ENCODE results near the gene ZNF284.

ZNF284 gene

DNA sequence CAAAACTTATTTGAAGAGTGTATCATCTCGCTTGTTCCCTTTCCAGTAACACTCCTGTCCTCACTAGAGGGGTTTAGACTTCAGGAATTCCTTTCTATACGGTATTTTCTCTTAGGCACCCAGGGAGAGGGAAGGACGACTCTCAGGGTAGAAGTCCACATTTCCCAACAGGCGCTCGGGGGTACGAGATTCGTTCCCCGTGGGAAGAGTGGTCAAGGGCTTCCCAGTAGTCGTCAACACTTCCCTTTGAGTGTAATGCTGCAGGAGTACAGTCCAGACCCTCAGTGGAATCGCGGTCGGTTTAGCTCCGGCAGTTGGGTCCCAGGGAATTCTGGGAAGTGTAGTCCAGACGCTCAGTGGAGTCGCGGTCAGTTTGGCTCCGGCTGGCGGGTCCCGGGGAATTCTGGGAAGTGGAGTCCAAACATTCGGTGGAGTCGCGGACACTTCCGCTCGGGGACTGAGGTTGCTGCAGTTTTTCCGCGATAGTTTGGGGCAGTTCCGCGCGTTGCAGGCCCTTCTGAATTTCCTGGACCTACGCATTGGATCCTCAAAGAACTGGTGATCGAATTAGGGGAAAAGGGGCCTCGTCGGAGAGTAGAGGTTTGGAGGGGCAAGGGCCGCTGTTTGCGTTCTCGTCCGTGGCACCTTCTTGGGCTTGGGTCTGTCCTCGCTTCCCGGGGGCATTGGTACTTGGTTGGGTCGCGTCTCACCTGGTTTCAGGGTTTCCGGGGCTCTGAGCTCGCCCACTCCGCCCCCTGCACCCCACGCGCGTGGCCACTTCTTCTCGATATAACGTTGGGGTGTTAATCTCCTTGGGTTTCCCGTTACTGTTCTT is 22.2 kb downstream of the ZNF284 start, which contains the start of gene ZNF224:
Gene ZNF224 (plus strand): TSS at position 431 of the 835 bp plus-strand sequence. CDS start 3,513 bp downstream, outside the sequence.
- no peak within 1 kb of the TSS for H3K27ac ChIP-seq (ENCODE audit: low read depth, low read length)
- no peak within 1 kb of the TSS for H4K8ac ChIP-seq (ENCODE audit: low read depth, low read length)
- no peak within 1 kb of the TSS for H2BK15ac ChIP-seq (replicated peaks; ENCODE audit: low read depth)
- no peak within 1 kb of the TSS for H3K18ac ChIP-seq (ENCODE audit: low read length)
- H3K4ac ChIP-seq (ENCODE audit: low read depth, low read length) = no peak within 1 kb of the TSS
- H3K27me3 ChIP-seq (ENCODE audit: insufficient read depth, low read length, poor library complexity) = no peaks in the 10 kb centered on the region
- peak within 1 kb of the TSS; percentile 91 for H3K56ac ChIP-seq (ENCODE audit: low read length)
- no peaks in the 10 kb centered on the region for H3K4me1 ChIP-seq (ENCODE audit: control insufficient read depth, low read depth, low read length)
- H3K23ac ChIP-seq (ENCODE audit: low read length) = no peak within 1 kb of the TSS
- peak within 1 kb of the TSS; percentile 97 for H3K4me3 ChIP-seq (ENCODE audit: low read length)
- peak within 1 kb of the TSS; percentile 88 for H3K4me2 ChIP-seq (ENCODE audit: low read length)
- peak; percentile 96 for DNase-seq
- H2BK5ac ChIP-seq (ENCODE audit: low read length) = no peak within 1 kb of the TSS
- no peak within 1 kb of the TSS for H2BK120ac ChIP-seq (ENCODE audit: low read depth, low read length)
- H3K79me2 ChIP-seq (ENCODE audit: control insufficient read depth, insufficient read depth, low read length) = peaks cover 1% of the 10 kb centered on the region
- WGBS (ENCODE audit: extremely low coverage, insufficient coverage, low lambda C conversion rate) = no CpG with 5 or more reads among the region's 50 CpGs
- H3K9ac ChIP-seq (ENCODE audit: low read length) = peak within 1 kb of the TSS; percentile 93
- no peak within 1 kb of the TSS for H4K5ac ChIP-seq (ENCODE audit: low read length)
- H3K36me3 ChIP-seq (ENCODE audit: control insufficient read depth, insufficient read depth, low read length) = no peaks in the 10 kb centered on the region
- no peak within 1 kb of the TSS for H2AK5ac ChIP-seq (ENCODE audit: low read length)
- H3K79me1 ChIP-seq (ENCODE audit: low read length) = peaks cover 1% of the 10 kb centered on the region

DNA sequence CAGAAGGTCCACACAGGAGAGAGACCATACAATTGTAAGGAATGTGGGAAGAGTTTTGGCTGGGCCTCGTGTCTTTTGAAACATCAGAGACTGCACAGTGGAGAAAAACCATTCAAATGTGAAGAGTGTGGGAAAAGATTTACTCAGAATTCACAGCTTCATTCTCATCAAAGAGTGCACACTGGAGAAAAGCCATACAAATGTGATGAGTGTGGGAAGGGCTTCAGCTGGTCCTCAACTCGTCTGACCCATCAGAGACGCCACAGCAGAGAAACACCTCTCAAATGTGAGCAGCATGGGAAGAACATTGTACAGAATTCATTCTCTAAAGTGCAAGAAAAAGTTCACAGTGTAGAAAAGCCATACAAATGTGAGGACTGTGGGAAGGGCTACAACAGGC is 35.8 kb downstream of the ZNF284 start:
- Histone ChIP-seq H2BK5ac (ENCODE audit: low read length) (no peak overlapping the region), H3K4me2 (ENCODE audit: low read length) (no peak overlapping the region), H3K79me2 (ENCODE audit: control insufficient read depth, insufficient read depth, low read length) (peaks cover under 1% of the 10 kb centered on the region), H4K5ac (ENCODE audit: low read length) (no peak overlapping the region), H3K27ac (ENCODE audit: low read depth, low read length) (no peak overlapping the region), H3K36me3 (ENCODE audit: control insufficient read depth, insufficient read depth, low read length) (peaks cover 5% of the 10 kb centered on the region), H3K4me1 (ENCODE audit: control insufficient read depth, low read depth, low read length) (no peaks in the 10 kb centered on the region), H3K18ac (ENCODE audit: low read length) (no peak overlapping the region), H3K9ac (ENCODE audit: low read length) (no peak overlapping the region), H3K4me3 (ENCODE audit: low read length) (peak overlapping the region; percentile 21), H3K4ac (ENCODE audit: low read depth, low read length) (no peak overlapping the region), H2AK5ac (ENCODE audit: low read length) (no peak overlapping the region), H2BK15ac (replicated peaks; ENCODE audit: low read depth) (no peak overlapping the region), H3K79me1 (ENCODE audit: low read length) (no peaks in the 10 kb centered on the region), H3K27me3 (ENCODE audit: insufficient read depth, low read length, poor library complexity) (no peaks in the 10 kb centered on the region), H3K23ac (ENCODE audit: low read length) (no peak overlapping the region), H3K56ac (ENCODE audit: low read length) (no peak overlapping the region), H2BK120ac (ENCODE audit: low read depth, low read length) (no peak overlapping the region), H4K8ac (ENCODE audit: low read depth, low read length) (no peak overlapping the region)
- no peak for DNase-seq
- no CpG with 5 or more reads among the region's 3 CpGs for WGBS (ENCODE audit: extremely low coverage, insufficient coverage, low lambda C conversion rate)

DNA sequence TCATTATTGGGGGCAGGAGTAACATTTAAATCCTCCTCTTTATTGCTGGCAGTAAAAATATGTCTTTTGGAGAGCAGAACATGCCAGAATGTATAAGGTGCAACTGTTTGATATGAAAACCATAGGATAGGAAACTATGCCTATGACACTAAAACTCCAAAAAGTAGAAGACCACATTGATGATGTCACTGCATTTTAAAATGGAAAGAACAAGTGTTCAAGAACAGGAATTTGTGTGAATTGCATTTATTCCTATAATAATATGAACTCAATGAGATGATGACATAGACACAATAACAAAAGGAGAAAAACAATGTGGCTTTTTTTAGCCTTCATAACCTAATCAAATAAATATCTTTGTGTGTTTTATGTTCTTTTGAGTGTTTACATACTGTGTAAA is 37.5 kb downstream of the ZNF284 start:
- Histone ChIP-seq H2BK15ac (replicated peaks; ENCODE audit: low read depth) (no peak overlapping the region), H4K8ac (ENCODE audit: low read depth, low read length) (no peak overlapping the region), H3K4ac (ENCODE audit: low read depth, low read length) (no peak overlapping the region), H2BK5ac (ENCODE audit: low read length) (no peak overlapping the region), H3K79me2 (ENCODE audit: control insufficient read depth, insufficient read depth, low read length) (peaks cover 1% of the 10 kb centered on the region), H4K5ac (ENCODE audit: low read length) (no peak overlapping the region), H3K23ac (ENCODE audit: low read length) (no peak overlapping the region), H3K4me2 (ENCODE audit: low read length) (no peak overlapping the region), H3K4me3 (ENCODE audit: low read length) (no peak overlapping the region), H3K18ac (ENCODE audit: low read length) (no peak overlapping the region), H2AK5ac (ENCODE audit: low read length) (no peak overlapping the region), H3K36me3 (ENCODE audit: control insufficient read depth, insufficient read depth, low read length) (peaks cover 5% of the 10 kb centered on the region), H3K27me3 (ENCODE audit: insufficient read depth, low read length, poor library complexity) (no peaks in the 10 kb centered on the region), H3K4me1 (ENCODE audit: control insufficient read depth, low read depth, low read length) (no peaks in the 10 kb centered on the region), H3K9ac (ENCODE audit: low read length) (no peak overlapping the region), H3K79me1 (ENCODE audit: low read length) (no peaks in the 10 kb centered on the region), H3K27ac (ENCODE audit: low read depth, low read length) (no peak overlapping the region), H3K56ac (ENCODE audit: low read length) (no peak overlapping the region), H2BK120ac (ENCODE audit: low read depth, low read length) (no peak overlapping the region)
- no peak for DNase-seq

DNA sequence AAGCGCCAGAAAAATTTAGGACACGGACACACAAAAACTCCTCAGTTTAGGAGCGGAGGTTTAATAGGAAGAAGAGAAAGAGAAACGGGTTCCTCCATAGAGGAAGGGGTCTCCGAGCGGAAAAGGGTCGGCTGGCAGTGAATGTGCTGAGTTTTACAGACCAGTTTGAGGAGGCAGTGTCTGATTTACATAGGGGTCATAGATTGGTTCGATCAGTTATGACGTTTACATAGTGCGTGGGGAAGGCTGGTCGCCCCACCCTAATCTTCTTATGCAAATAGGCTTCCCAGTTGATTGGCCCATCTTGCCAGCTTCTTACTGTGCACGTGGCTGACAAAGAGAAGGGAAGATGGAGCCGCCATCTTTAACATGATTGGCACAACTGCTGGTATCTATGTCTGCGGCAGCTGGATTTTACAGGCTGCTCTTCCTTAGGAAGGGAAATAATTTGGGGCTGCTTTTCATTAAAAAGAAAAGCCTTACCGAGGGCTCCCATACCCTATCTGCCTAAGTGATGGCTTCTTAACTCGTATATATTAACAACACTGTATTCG is 40.0 kb downstream of the ZNF284 start:
- Histone ChIP-seq H3K27ac (ENCODE audit: low read depth, low read length) (no peak overlapping the region), H3K4me1 (ENCODE audit: control insufficient read depth, low read depth, low read length) (no peaks in the 10 kb centered on the region), H2BK5ac (ENCODE audit: low read length) (no peak overlapping the region), H3K36me3 (ENCODE audit: control insufficient read depth, insufficient read depth, low read length) (no peaks in the 10 kb centered on the region), H2BK15ac (replicated peaks; ENCODE audit: low read depth) (no peak overlapping the region), H2AK5ac (ENCODE audit: low read length) (no peak overlapping the region), H3K18ac (ENCODE audit: low read length) (no peak overlapping the region), H3K79me1 (ENCODE audit: low read length) (no peaks in the 10 kb centered on the region), H3K9ac (ENCODE audit: low read length) (peak overlapping the region; percentile 53), H3K23ac (ENCODE audit: low read length) (no peak overlapping the region), H3K4me3 (ENCODE audit: low read length) (peak overlapping the region; percentile 47), H3K4ac (ENCODE audit: low read depth, low read length) (no peak overlapping the region), H4K8ac (ENCODE audit: low read depth, low read length) (peak overlapping the region; percentile 13), H2BK120ac (ENCODE audit: low read depth, low read length) (no peak overlapping the region), H3K27me3 (ENCODE audit: insufficient read depth, low read length, poor library complexity) (no peaks in the 10 kb centered on the region), H4K5ac (ENCODE audit: low read length) (no peak overlapping the region), H3K56ac (ENCODE audit: low read length) (peak overlapping the region; percentile 75), H3K4me2 (ENCODE audit: low read length) (peak overlapping the region; percentile 39), H3K79me2 (ENCODE audit: control insufficient read depth, insufficient read depth, low read length) (peaks cover 1% of the 10 kb centered on the region)
- peak; percentile 98 for DNase-seq
- WGBS (ENCODE audit: extremely low coverage, insufficient coverage, low lambda C conversion rate) = no CpG with 5 or more reads among the region's 17 CpGs

DNA sequence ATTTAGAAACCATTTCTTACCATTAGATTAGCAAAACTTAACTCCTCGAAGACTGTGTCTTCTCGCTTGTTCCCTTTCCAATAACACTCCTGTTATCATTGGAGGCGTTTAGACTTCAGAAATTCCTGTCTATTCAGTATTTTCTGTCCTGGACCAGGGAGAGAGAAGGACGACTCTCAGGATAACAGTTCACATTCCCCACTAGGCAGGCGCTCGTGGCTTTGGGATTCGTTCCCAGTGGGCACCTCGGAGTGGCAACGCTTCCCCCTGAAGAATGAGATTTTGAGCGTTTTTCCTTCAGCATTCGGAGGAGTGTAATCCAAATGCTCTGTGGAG is 40.8 kb downstream of the ZNF284 start:
- DNase-seq = no peak
- no peaks in the 10 kb centered on the region for H3K36me3 ChIP-seq (ENCODE audit: control insufficient read depth, insufficient read depth, low read length)
- no peak overlapping the region for H2BK5ac ChIP-seq (ENCODE audit: low read length)
- no peak overlapping the region for H3K23ac ChIP-seq (ENCODE audit: low read length)
- no peak overlapping the region for H2BK120ac ChIP-seq (ENCODE audit: low read depth, low read length)
- no peak overlapping the region for H4K8ac ChIP-seq (ENCODE audit: low read depth, low read length)
- H3K79me1 ChIP-seq (ENCODE audit: low read length) = no peaks in the 10 kb centered on the region
- no peak overlapping the region for H3K27ac ChIP-seq (ENCODE audit: low read depth, low read length)
- peak overlapping the region; percentile 76 for H3K9ac ChIP-seq (ENCODE audit: low read length)
- H3K4me3 ChIP-seq (ENCODE audit: low read length) = peak overlapping the region; percentile 57
- H3K4ac ChIP-seq (ENCODE audit: low read depth, low read length) = no peak overlapping the region
- H3K18ac ChIP-seq (ENCODE audit: low read length) = no peak overlapping the region
- peak overlapping the region; percentile 42 for H3K4me2 ChIP-seq (ENCODE audit: low read length)
- H2AK5ac ChIP-seq (ENCODE audit: low read length) = no peak overlapping the region
- H3K27me3 ChIP-seq (ENCODE audit: insufficient read depth, low read length, poor library complexity) = no peaks in the 10 kb centered on the region
- no peak overlapping the region for H4K5ac ChIP-seq (ENCODE audit: low read length)
- no peak overlapping the region for H2BK15ac ChIP-seq (replicated peaks; ENCODE audit: low read depth)
- H3K4me1 ChIP-seq (ENCODE audit: control insufficient read depth, low read depth, low read length) = no peaks in the 10 kb centered on the region
- peaks cover 1% of the 10 kb centered on the region for H3K79me2 ChIP-seq (ENCODE audit: control insufficient read depth, insufficient read depth, low read length)
- peak overlapping the region; percentile 79 for H3K56ac ChIP-seq (ENCODE audit: low read length)
- no CpG with 5 or more reads among the region's 11 CpGs for WGBS (ENCODE audit: extremely low coverage, insufficient coverage, low lambda C conversion rate)
